ENCODE results near the gene SEC31B.

- TF ChIP-seq POLR2AphosphoS5 (IDR thresholded peaks at IDR 0.05; ENCODE audit: low read depth), result no peak
- no peak for TF ChIP-seq CTCF (conservative IDR thresholded peaks at IDR 0.05; ENCODE audit: low read depth in 2 of 2)
- no peak for TF ChIP-seq EZH2 (IDR thresholded peaks at IDR 0.05; ENCODE audit: low read depth, unreplicated experiment)
- no peak for TF ChIP-seq EZH2phosphoT487 (IDR thresholded peaks at IDR 0.05; ENCODE audit: unreplicated experiment)
- TF ChIP-seq CREB1 (CRISPR knock-in tag; IDR thresholded peaks at IDR 0.05; ENCODE audit: low read depth), result no peak
- no peak for TF ChIP-seq JUNB (IDR thresholded peaks at IDR 0.05; ENCODE audit: unreplicated experiment)
- no peak for TF ChIP-seq REST (IDR thresholded peaks at IDR 0.05; ENCODE audit: unreplicated experiment)
- TF ChIP-seq ZNF114 (CRISPR knock-in tag; IDR thresholded peaks at IDR 0.05), result no peak
- no peak for TF ChIP-seq STAT1 (IDR thresholded peaks at IDR 0.05; ENCODE audit: unreplicated experiment)
These were observed 12.1 kb upstream of the SEC31B start for GRCh38 chr10:100531761-100532160.
